Spleen (tissue), 11 donors: ENCODE measurements around the gene OTOS. TPM values are rescaled to one million over a fixed set of nuclear protein-coding genes. Genes with fewer than 3 reads are reported as not detected.

Experiments
- DNase-seq: peaks from one replicate; pipeline ENCODE4 v3.0.0-alpha.2; 2020
- H3K27ac ChIP-seq, 8 donors: fragments of 200-600 bp; sonication (generic) in 7 of 8; 1 replicate in 4 of 8; 2 replicates in 4 of 8; pipeline versions ENCODE4 v1.5.0 to v1.8.0; 2016 to 2021; ENCODE audit warnings: inconsistent platforms in 4 of 8, mild to moderate bottlenecking in 4 of 8, moderate library complexity in 1 of 8
- H3K27me3 ChIP-seq, 7 donors: fragments of 200-600 bp; sonication (generic) in 6 of 7; replicated peaks in 1 of 7; 1 replicate in 4 of 7; 2 replicates in 3 of 7; pipeline versions ENCODE4 v1.5.0 to v1.8.0; 2016 to 2021; ENCODE audit warnings: inconsistent platforms in 3 of 7, mild to moderate bottlenecking in 1 of 7
- H3K36me3 ChIP-seq, 6 donors: fragments of 200-600 bp; sonication (generic) in 5 of 6; 1 replicate in 4 of 6; 2 replicates in 2 of 6; pipeline versions ENCODE4 v1.5.0 to v1.8.0; 2016 to 2021; ENCODE audit warnings: inconsistent platforms in 2 of 6
- H3K4me1 ChIP-seq, 6 donors: fragments of 200-600 bp; sonication (generic) in 5 of 6; 1 replicate in 3 of 6; 2 replicates in 3 of 6; pipeline versions ENCODE4 v1.5.0 to v1.8.0; 2016 to 2021; ENCODE audit warnings: inconsistent platforms in 3 of 6
- H3K4me3 ChIP-seq, 8 donors: fragments of 200-600 bp; sonication (generic) in 7 of 8; 1 replicate in 4 of 8; 2 replicates in 4 of 8; pipeline versions ENCODE4 v1.5.0 to v1.8.0; 2016 to 2021; ENCODE audit warnings: inconsistent platforms in 4 of 8, mild to moderate bottlenecking in 4 of 8, moderate library complexity in 2 of 8
- H3K9me3 ChIP-seq, 8 donors: fragments of 200-600 bp; sonication (generic) in 7 of 8; 1 replicate in 4 of 8; 2 replicates in 4 of 8; pipeline versions ENCODE4 v1.5.0 to v1.8.0; 2016 to 2021; ENCODE audit warnings: inconsistent platforms in 4 of 8
- CTCF ChIP-seq, 11 experiments: fragments of 200-600 bp in 7 of 11; fragments of 450-650 bp in 4 of 11; sonication (generic) in 4 of 11; IDR thresholded peaks in 8 of 11; conservative IDR thresholded peaks in 3 of 11; 1 replicate in 7 of 11; 2 replicates in 4 of 11; pipeline versions ENCODE4 v1.4.0 to v1.8.0; 2016 to 2021; ENCODE audit warnings: antibody characterized with exemption in 11 of 11, inconsistent platforms in 4 of 11, mild to moderate bottlenecking in 1 of 11
- POLR2A ChIP-seq, 3 donors: fragments of 450-650 bp; IDR thresholded peaks; one replicate each; pipeline ENCODE4 v1.5.1; 2017; ENCODE audit warnings: antibody characterized with exemption in 3 of 3, mild to moderate bottlenecking in 1 of 3
- POLR2AphosphoS5 ChIP-seq, 3 donors: sonication (generic); formaldehyde crosslinking; IDR thresholded peaks; one replicate each; pipeline ENCODE4 v1.5.1; 2017; ENCODE audit warnings: antibody characterized with exemption in 3 of 3
- WGBS, 5 donors: extraction: QIAGEN DNeasy Blood & Tissue Kit in 3 of 5; methylation state at CpG; one replicate each; pipeline versions ENCODE4 v1.1.5 to v1.1.7; 2013 to 2018; 5-methylcytosine and 5-hydroxymethylcytosine counted together
- intact Hi-C: fragments of 100-400 bp; cut with DNase I; formaldehyde crosslinking; loops from one replicate; pipeline ENCODE4 v1.15.0; 2023; ENCODE audit warnings: low total_unique reads
- polyA plus RNA-seq, 3 donors: library from polyadenylated mRNA; stranded (reverse); fragments of 200-250 nt; gene quantifications; one replicate each; pipeline ENCODE4 v1.2.1, GENCODE V29; 2013
- total RNA-seq, 7 donors: library from RNA; depleted of rRNA in 3 of 7; stranded (reverse); fragments of >200 nt in 3 of 7; fragmentation: NEBNext Ultra II Directional in 4 of 7; extraction: Animal tissue kit (Norgen Biotek cat#: 25700) in 4 of 7; gene quantifications; one replicate each; pipeline versions ENCODE4 v1.1.0 to v1.2.1, GENCODE V29; 2016 to 2021
- donor health status: healthy with polysubstance abuse.
- donor health status: DM: no; HTN: no; CAD: no; lungs with moderate emphysema.
- donor health status: DM: no; HTN: no; CAD: no.
- donor health status: Bipolar disorder and iron deficiency.
- donor health status: healthy.
- donor health status: DM: no; HTN: no; CAD: no.
- donor health status: DM: yes; HTN: yes; CAD: no.

Gene OTOS
- total and polyA plus RNA-seq, 10 donors: not detected

GRCh38 chr2:240124651-240125030 is 15.8 kb downstream of the OTOS start:
- no peaks in the 10 kb centered on the region for H3K9me3 ChIP-seq
- H3K4me3 ChIP-seq: no peak overlapping the region
- H3K27me3 ChIP-seq: no peaks in the 10 kb centered on the region
- peak; percentile 43 for DNase-seq
- H3K27ac ChIP-seq: no peak overlapping the region
- 80 to 97% (median 94%) methylated on average over 4 to 8 of the region's 8 CpGs for WGBS, 5 donors
- peaks cover 0 to 45% (median 28%) of the 10 kb centered on the region in 6 donors for H3K36me3 ChIP-seq
- intact Hi-C loops: no loop called here
- H3K4me1 ChIP-seq: no peaks in the 10 kb centered on the region
- TF ChIP-seq POLR2A (IDR thresholded peaks at IDR 0.05) (no peak), CTCF (IDR thresholded peaks at IDR 0.05 in 8 of 11, conservative IDR thresholded peaks at IDR 0.05 in 3 of 11) (no peak), POLR2AphosphoS5 (IDR thresholded peaks at IDR 0.05) (no peak)

GRCh38 chr2:240123821-240124650 is 16.4 kb downstream of the OTOS start:
- TF ChIP-seq POLR2A (IDR thresholded peaks at IDR 0.05): no peak
- no peak for TF ChIP-seq POLR2AphosphoS5 (IDR thresholded peaks at IDR 0.05)
- TF ChIP-seq CTCF (IDR thresholded peaks at IDR 0.05 in 8 of 11, conservative IDR thresholded peaks at IDR 0.05 in 3 of 11): no peak
- intact Hi-C loops: no loop called here
- peak; percentile 59 for DNase-seq

GRCh38 chr2:240121675-240122074 is 18.8 kb downstream of the OTOS start:
- peak; percentile 24 for DNase-seq
- TF ChIP-seq CTCF (IDR thresholded peaks at IDR 0.05 in 8 of 11, conservative IDR thresholded peaks at IDR 0.05 in 3 of 11): no peak
- TF ChIP-seq POLR2AphosphoS5 (IDR thresholded peaks at IDR 0.05): no peak
- TF ChIP-seq POLR2A (IDR thresholded peaks at IDR 0.05): no peak
- H3K27me3 ChIP-seq: no peaks in the 10 kb centered on the region
- H3K36me3 ChIP-seq: peaks cover 0 to 16% (median 3%) of the 10 kb centered on the region in 6 donors
- intact Hi-C loops: no loop called here
- no peaks in the 10 kb centered on the region for H3K4me1 ChIP-seq
- peaks cover 0 to 11% (median 2%) of the 10 kb centered on the region in 8 donors for H3K9me3 ChIP-seq
- H3K4me3 ChIP-seq: no peak overlapping the region
- H3K27ac ChIP-seq: no peak overlapping the region
- 53 to 68% (median 61%) methylated on average over 11 of the region's 11 CpGs for WGBS, 5 donors

More at GRCh38 chr2:240123821-240124650, 16.4 kb downstream of the OTOS start:
- H3K4me1 ChIP-seq: no peaks in the 10 kb centered on the region
- H3K27me3 ChIP-seq: no peaks in the 10 kb centered on the region
- peaks cover 0 to 39% (median 22%) of the 10 kb centered on the region in 6 donors for H3K36me3 ChIP-seq
- no peak overlapping the region for H3K4me3 ChIP-seq
- no peak overlapping the region for H3K27ac ChIP-seq
- H3K9me3 ChIP-seq: no peaks in the 10 kb centered on the region
- WGBS, 5 donors: 88 to 93% (median 90%) methylated on average over 21 to 24 of the region's 24 CpGs

GRCh38 chr2:240121190-240121589 is 19.3 kb downstream of the OTOS start:
- Histone ChIP-seq H3K4me1 (no peaks in the 10 kb centered on the region), H3K36me3 (peaks cover 0 to 12% (median under 1%) of the 10 kb centered on the region in 6 donors), H3K27ac (no peak overlapping the region), H3K4me3 (no peak overlapping the region), H3K27me3 (no peaks in the 10 kb centered on the region), H3K9me3 (peaks cover 0 to 11% (median 2%) of the 10 kb centered on the region in 8 donors)
- no peak for DNase-seq
- intact Hi-C loops: no loop called here
- TF ChIP-seq POLR2AphosphoS5 (IDR thresholded peaks at IDR 0.05): no peak
- 56 to 59% (median 58%) methylated on average over 4 of the region's 4 CpGs for WGBS, 5 donors
